Motor neuron (in vitro differentiated cells): Measurements from ENCODE around the gene PMEL. TPM values are rescaled to one million over a fixed set of nuclear protein-coding genes. Genes with fewer than 3 reads are reported as not detected.

Experiments
- ATAC-seq, 8 experiments: fragments of 200-7000 bp; cut with Tn5 transposase; replicated peaks in 6 of 8; 2 replicates each; pipeline ENCODE4 v1.8.0; 2021; ENCODE audit warnings: mild to moderate bottlenecking in 8 of 8, moderate library complexity in 8 of 8
- H3K27ac ChIP-seq, 2 donors: fragments of 250-450 bp; sonication (Bioruptor Pico); 2 replicates each; pipeline ENCODE4 v1.9.0; 2021; ENCODE audit warnings: antibody characterized with exemption in 2 of 2, mild to moderate bottlenecking in 2 of 2, moderate library complexity in 1 of 2
- H3K4me1 ChIP-seq, 2 donors: fragments of 250-450 bp; sonication (Bioruptor Pico); replicated peaks in 1 of 2; 2 replicates each; pipeline ENCODE4 v1.6.1; 2021; ENCODE audit warnings: antibody characterized with exemption in 2 of 2, mild to moderate bottlenecking in 2 of 2, moderate library complexity in 1 of 2
- H3K4me3 ChIP-seq, 5 donors: fragments of 250-450 bp; sonication (Bioruptor Pico); 2 replicates each; pipeline ENCODE4 v1.9.0; 2021; ENCODE audit warnings: antibody characterized with exemption in 5 of 5, mild to moderate bottlenecking in 5 of 5, moderate library complexity in 4 of 5
- WGBS, 10 experiments: fragments of 450-650 bp; shearing (Covaris generic); methylation state at CpG; one replicate each; pipeline ENCODE4 v1.0.0; 2022; 5-methylcytosine and 5-hydroxymethylcytosine counted together
- in situ Hi-C, 9 experiments: fragments of 400-800 bp; cut with MboI; loops; one replicate each; pipeline ENCODE4 v1.15.0; 2021; ENCODE audit warnings: low sequenced_read_pairs in 9 of 9, low pct_unique_long_range_greater_than_20kb in 2 of 9; ENCODE audit not compliant: unreplicated experiment in 9 of 9
- total RNA-seq, 8 experiments: library from RNA; unstranded; fragments of 300-600 nt; gene quantifications; 2 replicates each; pipeline versions ENCODE4 v1.2.3 to v1.2.4, GENCODE V29; 2022

Gene PMEL
- total RNA-seq, 8 experiments from 2014 or later = 0.86 to 14.4 (median 1.7) TPM

DNA sequence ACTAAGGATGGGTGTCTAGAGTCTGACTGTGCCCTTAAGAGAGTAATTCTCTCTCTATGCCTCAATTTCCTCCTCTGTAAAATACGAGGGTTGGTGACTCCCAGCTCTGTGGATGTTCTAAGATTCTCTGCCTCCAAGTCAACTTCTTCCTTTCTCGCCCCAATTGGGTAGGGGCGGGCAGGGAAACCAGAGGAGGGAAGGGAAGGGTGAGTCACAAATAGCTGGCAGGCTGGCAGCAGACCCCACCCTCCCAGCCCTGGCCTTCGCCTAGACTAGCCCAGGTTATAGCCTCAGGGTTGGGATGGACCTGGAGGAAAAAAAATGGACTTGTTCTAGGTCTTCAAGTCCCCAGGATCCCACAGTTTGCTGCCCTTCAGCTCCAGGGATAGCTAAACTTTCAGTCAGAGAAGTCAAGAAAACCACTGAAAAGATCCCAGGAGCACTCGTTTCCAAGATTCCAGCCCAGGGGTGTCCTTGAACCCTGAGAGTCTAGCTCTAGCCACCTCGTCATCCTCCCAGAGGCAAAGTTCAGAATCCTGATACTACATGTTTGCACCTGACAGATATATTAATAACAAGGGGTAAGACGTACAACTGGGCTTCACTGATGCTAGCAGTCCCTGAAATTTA lies 32.6 kb downstream of the PMEL start:
- WGBS, 10 experiments = 0 to 100% (median 74%) methylated on average over 1 to 4 of the region's 7 CpGs; no CpG with 5 or more reads in 5 of the 10 experiments
- in situ Hi-C loops = loop anchor here in 3 of 9 experiments (25.0 kb wide), 1 partner anchor 196 kb away; the partner anchor contains the start of genes CD63 (in 3 of the 3) and GDF11 (in 3 of the 3)
- Histone ChIP-seq H3K4me1 (peaks cover 16% of the 10 kb centered on the region in 2 donors), H3K27ac (no peak overlapping the region), H3K4me3 (no peak overlapping the region)
- peak in 3 of 8 experiments; percentile 6 to 7 (median 6) for ATAC-seq

DNA sequence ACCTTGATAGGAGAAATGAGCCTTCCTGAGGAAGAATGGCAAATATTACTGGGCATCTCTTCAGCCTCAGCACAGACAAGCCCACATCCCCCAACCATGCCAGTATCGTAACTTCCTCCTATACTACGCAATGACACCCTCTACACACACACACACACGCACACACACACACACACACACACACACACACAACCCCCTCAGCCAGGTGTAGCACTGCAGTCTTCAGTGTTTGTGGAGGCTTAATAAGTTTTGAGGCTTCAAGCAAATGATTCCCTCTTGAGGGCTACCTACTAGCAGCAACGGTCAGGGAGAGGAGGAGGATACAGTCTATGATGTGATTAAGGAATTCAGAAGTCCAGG lies 33.3 kb downstream of the PMEL start:
- Histone ChIP-seq H3K4me1 (peaks cover 17 to 18% of the 10 kb centered on the region in 2 donors), H3K4me3 (peak overlapping the region; percentile 44 to 66 (median 53)), H3K27ac (no peak overlapping the region)
- in situ Hi-C loops = loop anchor here in 3 of 9 experiments (25.0 kb wide), 1 partner anchor 195 kb away; the partner anchor contains the start of genes CD63 (in 3 of the 3) and GDF11 (in 3 of the 3)
- peak in 4 of 8 experiments; percentile 1 to 13 (median 5) for ATAC-seq
- 15 to 57% (median 20%) methylated on average over 1 to 4 of the region's 4 CpGs; no CpG with 5 or more reads in 5 of the 10 experiments for WGBS, 10 experiments

DNA sequence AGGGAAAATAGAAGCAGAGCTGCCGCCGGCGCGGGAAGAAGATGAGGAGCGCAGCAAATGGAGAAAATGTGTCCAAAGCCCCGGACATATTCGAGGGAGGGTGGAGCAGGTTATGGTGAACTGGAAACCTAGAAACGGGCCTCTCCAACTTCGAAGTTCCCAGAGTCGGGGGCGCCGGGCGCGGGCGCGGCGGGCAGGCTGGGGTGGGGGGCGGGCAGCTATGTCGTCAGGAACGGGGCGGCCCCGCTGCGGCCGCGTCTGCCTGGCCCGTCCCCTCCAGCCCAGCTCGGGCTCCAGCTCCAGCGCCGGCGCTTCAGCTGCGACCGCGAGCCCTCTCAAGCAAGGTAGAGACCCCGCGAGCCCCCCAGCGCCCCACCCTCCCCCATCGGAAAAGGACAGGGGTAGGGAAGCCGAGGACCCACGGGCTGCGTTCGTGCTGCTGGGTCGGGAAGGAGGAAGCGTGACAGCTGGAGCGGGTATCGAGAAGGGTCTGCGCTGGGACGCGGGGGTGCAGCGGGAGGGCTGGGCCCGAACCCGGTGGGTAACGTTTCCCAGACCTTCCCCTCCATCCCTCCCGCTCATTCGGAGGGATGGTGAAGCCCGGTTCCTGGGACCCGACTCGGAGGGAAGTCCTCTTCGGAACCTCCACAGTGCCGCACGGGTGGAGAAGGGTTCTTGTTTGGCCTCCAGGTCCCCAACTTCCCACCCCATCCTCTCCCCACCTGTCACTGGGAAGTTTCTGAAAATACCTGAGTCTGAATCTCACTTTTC lies 33.9 kb downstream of the PMEL start:
- 0 to 13% (median 0%) methylated on average over 2 to 7 of the region's 60 CpGs; no CpG with 5 or more reads in 5 of the 10 experiments for WGBS, 10 experiments
- peak overlapping the region; percentile 44 to 66 (median 53) for H3K4me3 ChIP-seq
- peaks cover 17 to 18% of the 10 kb centered on the region in 2 donors for H3K4me1 ChIP-seq
- peak; percentile 2 to 41 (median 34) for ATAC-seq
- in situ Hi-C loops = loop anchor here in 3 of 9 experiments (25.0 kb wide), 1 partner anchor 195 kb away; the partner anchor contains the start of genes CD63 (in 3 of the 3) and GDF11 (in 3 of the 3)
- H3K27ac ChIP-seq = no peak overlapping the region

DNA sequence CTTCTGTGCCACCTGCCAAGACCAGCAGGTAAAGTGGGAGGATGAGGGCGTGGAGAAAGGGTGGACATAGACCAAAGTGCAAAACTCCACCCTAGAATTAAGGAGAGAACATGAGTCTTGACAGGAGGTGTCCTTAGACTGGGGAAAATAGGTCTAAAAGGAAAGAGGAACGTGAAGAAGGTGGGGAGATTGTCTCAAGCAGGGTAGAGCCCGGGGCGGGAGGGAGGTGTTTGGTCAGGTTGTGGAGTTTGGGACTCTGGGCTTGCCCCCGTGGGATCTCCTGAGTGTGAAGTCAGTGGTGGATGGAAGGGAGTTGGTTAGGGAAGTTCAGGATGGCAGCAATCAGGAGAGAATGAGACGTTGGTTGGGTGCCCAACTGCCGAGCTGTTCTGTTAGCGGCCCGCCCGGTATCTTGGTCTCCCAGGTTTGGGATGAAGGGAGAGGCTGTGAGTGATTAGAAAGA lies 34.5 kb downstream of the PMEL start:
- 0 to 83% (median 5%) methylated on average over 1 to 7 of the region's 10 CpGs; no CpG with 5 or more reads in 3 of the 10 experiments for WGBS, 10 experiments
- in situ Hi-C loops = loop anchor here in 3 of 9 experiments (25.0 kb wide), 1 partner anchor 194 kb away; the partner anchor contains the start of genes CD63 (in 3 of the 3) and GDF11 (in 3 of the 3)
- Histone ChIP-seq H3K4me3 (peak overlapping the region; percentile 44 to 66 (median 53)), H3K27ac (no peak overlapping the region), H3K4me1 (peaks cover 17 to 18% of the 10 kb centered on the region in 2 donors)
- peak in 1 of 8 experiments; percentile 1 for ATAC-seq

DNA sequence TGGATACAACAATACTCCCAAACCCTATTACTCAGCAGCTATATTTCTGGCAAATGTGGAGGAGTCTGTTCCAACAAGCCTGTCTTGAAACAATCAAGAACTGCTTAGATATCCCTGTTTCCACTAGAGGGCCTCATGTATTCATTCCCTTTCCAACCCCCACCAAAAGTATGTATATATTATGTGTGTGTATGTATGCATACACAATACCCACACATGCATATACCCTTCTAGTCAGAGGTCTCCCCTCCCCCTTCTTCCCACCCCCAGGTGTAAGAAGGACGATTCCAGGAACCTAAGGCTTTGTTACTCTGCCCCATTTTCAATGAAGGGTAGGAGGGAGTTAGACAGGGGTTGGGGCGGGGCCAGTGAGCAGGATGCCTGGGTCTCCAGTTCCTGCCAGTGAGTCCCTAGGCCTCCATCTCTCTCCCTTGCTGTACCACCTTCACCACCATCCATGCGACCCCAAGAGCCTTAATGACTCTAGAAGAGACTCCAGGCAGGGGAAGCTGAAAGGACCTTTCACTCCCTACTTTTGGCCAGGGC lies 35.0 kb downstream of the PMEL start, which contains the start of gene DGKA:
TSS of gene DGKA (plus strand) at position 392 of the 546 bp plus-strand sequence. CDS start 5,342 bp downstream, outside the sequence.
- Histone ChIP-seq H3K4me3 (peak within 1 kb of the TSS; percentile 44 to 66 (median 53)), H3K4me1 (peaks cover 19 to 20% of the 10 kb centered on the region in 2 donors), H3K27ac (no peak within 1 kb of the TSS)
- WGBS, 10 experiments = 0 to 83% (median 70%) methylated on average over 1 of the region's 3 CpGs; no CpG with 5 or more reads in 6 of the 10 experiments
- in situ Hi-C loops = loop anchor here in 3 of 9 experiments (25.0 kb wide), 1 partner anchor 194 kb away; the partner anchor contains the start of genes CD63 (in 3 of the 3) and GDF11 (in 3 of the 3)
- peak in 5 of 8 experiments; percentile 4 to 39 (median 11) for ATAC-seq

DNA sequence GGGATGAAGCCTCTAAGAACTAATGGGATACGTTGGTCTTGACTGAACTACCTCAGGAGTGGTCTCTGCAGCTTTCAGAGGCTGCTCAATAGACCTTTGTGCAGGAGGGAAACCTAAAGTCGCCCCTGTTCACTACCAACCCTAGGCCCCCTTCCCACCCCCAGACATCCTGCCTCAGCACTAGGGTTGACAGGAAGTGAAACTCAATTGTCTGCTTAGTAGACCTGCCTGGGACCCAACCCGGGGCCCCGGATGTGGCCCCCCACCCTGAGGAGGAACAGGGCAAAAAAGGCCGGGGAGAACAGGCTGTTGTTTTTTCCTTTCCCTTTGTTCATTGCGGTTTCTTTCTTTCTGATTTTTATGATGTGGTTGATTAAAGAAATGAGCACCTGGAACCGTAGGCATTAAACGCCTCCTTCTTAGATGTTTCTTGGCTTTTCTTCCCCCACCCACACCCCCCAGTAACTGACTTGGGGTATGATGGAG lies 36.5 kb downstream of the PMEL start:
- no peak overlapping the region for H3K27ac ChIP-seq
- no peak for ATAC-seq
- in situ Hi-C loops = loop anchor here in 3 of 9 experiments (25.0 kb wide), 1 partner anchor 192 kb away; the partner anchor contains the start of genes CD63 (in 3 of the 3) and GDF11 (in 3 of the 3)
- 5 to 100% (median 94%) methylated on average over 1 to 3 of the region's 8 CpGs; no CpG with 5 or more reads in 5 of the 10 experiments for WGBS, 10 experiments
- H3K4me3 ChIP-seq = no peak overlapping the region
- H3K4me1 ChIP-seq = peaks cover 23 to 26% of the 10 kb centered on the region in 2 donors

DNA sequence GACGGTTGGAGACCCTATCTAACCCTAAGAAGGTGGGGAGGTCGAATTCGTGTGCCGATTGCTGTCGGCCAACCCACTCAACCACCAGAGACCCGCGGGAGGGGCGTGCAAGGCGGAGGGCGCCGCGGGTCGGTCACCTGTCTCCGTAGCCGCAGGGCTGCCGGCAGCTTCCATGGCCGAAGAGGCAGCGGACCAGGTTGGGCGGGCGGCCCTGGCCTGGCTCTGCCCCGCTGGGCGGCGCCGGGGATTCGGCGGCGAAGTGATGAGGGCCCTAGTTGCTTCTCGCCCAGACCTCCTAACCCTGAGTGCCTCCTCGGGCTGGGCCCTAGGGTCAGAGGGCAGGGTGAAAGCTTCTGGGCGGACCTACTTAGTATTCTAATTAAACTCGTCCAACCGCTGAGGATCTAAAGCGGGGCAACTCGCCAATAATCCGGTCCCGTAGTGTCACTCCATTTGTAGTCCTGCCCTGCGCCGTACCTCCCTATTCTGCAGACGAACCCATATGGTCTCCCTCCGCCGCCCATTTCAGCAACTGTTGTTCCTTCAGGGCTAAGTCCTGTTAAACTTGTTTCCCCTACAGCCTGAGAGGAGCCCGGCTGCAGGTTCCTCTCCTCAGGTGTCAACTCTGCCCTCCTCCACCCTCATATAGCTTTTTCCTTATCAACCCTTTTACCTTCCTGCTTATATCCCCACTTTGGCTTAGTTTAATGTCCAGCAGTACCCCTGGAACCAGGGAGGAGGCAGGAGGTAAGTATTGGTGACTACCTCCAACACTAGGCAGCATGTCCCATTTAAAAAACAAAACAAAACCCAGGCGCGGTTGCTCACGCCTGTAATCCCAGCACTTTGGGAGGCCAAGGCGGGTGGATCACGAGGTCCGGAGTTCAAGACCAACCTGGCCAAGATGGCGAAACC lies 38.0 kb downstream of the PMEL start, which contains the start of gene PYM1:
TSS of gene PYM1 (minus strand) at position 307 of the 915 bp plus-strand sequence. CDS start at position 174, 133 bp downstream.
- Histone ChIP-seq H3K4me3 (peak within 1 kb of the TSS; percentile 65 to 97 (median 88)), H3K4me1 (peaks cover 23 to 26% of the 10 kb centered on the region in 2 donors), H3K27ac (peak within 1 kb of the TSS; percentile 97)
- ATAC-seq = peak; percentile 18 to 58 (median 44)
- in situ Hi-C loops = loop anchor here in 3 of 9 experiments (25.0 kb wide), 1 partner anchor 191 kb away; the partner anchor contains the start of genes CD63 (in 3 of the 3) and GDF11 (in 3 of the 3)
- 0 to 27% (median 0%) methylated on average over 2 to 17 of the region's 49 CpGs for WGBS, 10 experiments

DNA sequence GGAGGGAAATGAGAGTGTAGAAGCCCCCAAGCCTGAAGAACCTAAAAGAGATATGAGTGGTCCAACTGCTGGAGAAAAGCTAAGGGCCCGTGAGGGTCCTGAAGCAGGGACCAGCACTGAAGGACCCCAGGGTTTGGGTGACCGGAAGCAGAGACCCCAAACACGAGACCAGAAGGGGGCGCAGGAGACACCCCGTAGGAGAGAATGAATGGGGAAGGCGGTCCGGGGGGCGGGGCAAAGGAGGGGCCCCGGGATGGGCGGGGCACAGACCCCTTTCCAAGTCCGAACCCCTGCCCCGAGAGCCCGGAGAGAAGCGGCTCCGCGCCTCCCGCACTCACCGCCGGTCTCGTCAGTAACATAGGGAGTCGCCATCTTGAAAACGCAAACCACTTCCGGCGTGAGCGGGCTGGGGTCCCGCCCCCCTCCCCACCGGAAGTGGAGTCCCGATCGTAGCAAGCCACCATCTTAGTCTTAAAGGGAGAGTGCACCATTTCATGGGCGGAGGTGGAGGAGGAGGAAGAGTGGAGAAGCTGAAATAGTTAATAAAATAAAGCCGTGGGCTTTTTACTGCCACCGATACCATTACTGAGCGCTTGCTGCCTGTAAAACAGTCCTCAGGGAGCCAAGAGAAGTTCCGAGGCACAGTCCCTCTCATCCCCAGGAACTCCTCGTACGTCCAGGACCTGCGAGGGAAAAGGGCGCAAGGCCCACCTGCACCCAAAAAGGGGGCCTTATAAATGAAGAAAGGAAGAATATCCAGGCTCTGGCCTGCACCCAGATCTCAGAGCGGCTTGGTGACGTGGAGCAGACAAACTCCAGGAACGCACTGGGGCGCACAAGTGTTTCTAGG lies 38.9 kb downstream of the PMEL start:
- in situ Hi-C loops = loop anchor here in 3 of 9 experiments (25.0 kb wide), 1 partner anchor 190 kb away; the partner anchor contains the start of genes CD63 (in 3 of the 3) and GDF11 (in 3 of the 3)
- ATAC-seq = peak; percentile 39 to 88 (median 80)
- WGBS, 10 experiments = 0% methylated on average over 2 to 7 of the region's 42 CpGs; no CpG with 5 or more reads in 4 of the 10 experiments
- H3K27ac ChIP-seq = peak overlapping the region; percentile 97
- peak overlapping the region; percentile 65 to 97 (median 88) for H3K4me3 ChIP-seq
- H3K4me1 ChIP-seq = peaks cover 20 to 23% of the 10 kb centered on the region in 2 donors

DNA sequence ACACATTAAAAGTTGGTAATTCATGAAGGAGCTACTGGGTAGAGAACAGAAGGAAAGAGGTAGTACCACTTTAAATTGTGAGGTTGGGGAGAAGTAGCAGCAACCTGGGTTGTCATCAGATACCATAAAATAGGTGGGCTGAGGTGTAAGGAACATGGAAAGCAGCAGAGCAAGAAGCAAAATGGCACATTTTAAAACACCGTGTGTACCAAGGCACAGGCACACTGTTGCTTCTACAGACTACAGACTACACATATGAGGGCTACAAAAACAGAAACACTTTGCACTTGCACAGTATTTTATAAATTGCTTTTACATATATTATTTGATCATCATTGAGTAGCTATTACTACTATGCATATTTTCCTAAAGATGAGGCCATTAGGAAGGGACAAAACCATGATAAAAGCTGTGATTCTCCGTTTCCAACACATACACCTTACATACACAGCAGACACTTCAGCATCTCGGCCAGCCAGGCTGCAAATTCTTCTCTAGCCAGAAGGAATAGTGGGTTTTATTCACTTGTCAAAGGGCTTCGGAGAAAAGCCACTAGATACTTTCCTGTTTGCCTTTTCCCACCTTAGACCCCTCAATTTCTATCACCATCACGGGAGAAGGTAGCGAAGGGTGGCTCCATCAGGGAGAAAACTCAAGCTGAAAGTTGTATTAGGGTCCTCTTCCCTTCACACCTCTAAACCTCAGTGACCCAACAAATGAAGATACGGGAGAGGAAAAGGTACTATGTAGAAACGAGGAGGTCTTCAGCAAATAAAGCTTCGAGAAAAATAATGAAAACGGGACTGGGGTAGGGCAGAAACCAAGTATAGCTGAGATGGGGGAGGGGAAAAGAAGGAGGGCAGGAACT lies 39.7 kb downstream of the PMEL start:
- ATAC-seq = no peak
- Histone ChIP-seq H3K4me1 (peaks cover 15 to 20% of the 10 kb centered on the region in 2 donors), H3K4me3 (peak overlapping the region; percentile 65 to 97 (median 88)), H3K27ac (peak overlapping the region; percentile 97)
- in situ Hi-C loops = loop anchor here in 3 of 9 experiments (25.0 kb wide), 1 partner anchor 189 kb away; the partner anchor contains the start of genes CD63 (in 3 of the 3) and GDF11 (in 3 of the 3)
- WGBS, 10 experiments = 0 to 11% (median 8%) methylated on average over 2 to 10 of the region's 10 CpGs; no CpG with 5 or more reads in 2 of the 10 experiments
